ENCODE measurements around the gene ARL5B.

Gene ARL5B

DNA sequence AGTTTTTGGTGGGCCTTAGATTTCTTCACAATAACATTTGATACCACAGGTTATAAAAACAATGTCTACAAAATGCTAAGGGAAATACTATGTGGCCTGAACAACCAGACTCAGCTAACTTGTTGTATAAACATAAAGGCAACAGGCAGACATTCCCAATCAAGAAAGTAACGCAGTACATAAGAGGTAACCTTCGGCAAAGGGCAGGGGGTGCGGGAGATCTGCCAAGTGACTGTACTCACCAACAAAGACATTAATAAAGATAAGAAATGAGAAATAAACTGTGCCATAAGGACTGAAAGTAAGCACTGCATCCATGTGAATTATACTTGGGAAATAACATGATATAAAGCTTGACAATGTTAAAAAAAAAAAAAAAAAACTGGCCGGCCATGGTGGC is 23.2 kb upstream of the ARL5B start:
- TF ChIP-seq, protein P1, sequence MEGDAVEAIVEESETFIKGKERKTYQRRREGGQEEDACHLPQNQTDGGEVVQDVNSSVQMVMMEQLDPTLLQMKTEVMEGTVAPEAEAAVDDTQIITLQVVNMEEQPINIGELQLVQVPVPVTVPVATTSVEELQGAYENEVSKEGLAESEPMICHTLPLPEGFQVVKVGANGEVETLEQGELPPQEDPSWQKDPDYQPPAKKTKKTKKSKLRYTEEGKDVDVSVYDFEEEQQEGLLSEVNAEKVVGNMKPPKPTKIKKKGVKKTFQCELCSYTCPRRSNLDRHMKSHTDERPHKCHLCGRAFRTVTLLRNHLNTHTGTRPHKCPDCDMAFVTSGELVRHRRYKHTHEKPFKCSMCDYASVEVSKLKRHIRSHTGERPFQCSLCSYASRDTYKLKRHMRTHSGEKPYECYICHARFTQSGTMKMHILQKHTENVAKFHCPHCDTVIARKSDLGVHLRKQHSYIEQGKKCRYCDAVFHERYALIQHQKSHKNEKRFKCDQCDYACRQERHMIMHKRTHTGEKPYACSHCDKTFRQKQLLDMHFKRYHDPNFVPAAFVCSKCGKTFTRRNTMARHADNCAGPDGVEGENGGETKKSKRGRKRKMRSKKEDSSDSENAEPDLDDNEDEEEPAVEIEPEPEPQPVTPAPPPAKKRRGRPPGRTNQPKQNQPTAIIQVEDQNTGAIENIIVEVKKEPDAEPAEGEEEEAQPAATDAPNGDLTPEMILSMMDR (IDR thresholded peaks at IDR 0.05) = no peak

DNA sequence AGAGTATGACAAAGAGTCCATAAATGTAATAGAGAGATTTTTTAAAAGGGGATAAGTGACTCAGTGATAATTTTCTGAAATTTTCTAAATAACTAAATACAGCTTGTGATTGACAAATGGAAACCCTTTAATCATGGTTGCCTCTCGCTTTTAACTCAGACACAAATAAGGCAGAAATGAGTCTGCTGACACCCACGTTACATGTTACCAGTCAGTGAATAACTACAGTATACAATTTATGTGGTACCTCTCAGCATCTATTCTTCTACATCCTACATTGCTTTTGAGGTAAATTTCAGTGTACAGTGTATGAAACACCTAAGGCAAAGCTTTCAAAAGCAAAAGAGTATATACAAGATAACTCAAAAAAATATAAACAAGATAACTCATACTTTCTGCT is 12.1 kb upstream of the ARL5B start:
- TF ChIP-seq, protein P1 (IDR thresholded peaks at IDR 0.05) = no peak

GRCh38 chr10:18647945-18648344 is 11.3 kb upstream of the ARL5B start:
- TF ChIP-seq, protein P1 (IDR thresholded peaks at IDR 0.05) = no peak

DNA sequence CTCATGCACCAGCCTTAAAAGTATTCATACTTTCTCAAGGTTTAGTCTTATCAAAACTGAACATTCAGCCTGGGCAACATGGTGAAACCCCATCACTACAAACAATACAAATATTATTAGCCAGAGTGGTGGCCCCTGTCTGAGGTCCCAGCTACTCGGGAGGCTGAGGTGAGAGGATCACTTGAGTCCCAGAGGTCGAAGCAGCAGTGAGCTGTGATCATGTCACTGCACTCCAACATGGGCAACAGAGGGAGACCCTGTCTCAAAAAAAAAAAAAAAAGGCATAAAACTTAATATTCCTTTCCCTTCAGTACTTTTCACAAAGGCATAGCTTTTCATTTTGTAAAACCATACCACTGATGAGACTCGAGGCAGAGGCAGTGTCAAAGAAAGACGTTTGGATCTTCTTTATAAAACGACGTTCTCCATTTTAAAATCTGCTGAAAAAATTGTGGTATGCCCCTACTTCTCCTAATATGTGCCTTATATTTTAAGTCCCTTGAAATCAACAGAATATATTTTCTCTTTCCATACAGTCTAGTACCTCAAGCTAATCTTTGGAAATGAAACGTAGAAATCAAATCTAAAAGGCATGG is 9.8 kb upstream of the ARL5B start:
- TF ChIP-seq, protein P1 (IDR thresholded peaks at IDR 0.05) = no peak

DNA sequence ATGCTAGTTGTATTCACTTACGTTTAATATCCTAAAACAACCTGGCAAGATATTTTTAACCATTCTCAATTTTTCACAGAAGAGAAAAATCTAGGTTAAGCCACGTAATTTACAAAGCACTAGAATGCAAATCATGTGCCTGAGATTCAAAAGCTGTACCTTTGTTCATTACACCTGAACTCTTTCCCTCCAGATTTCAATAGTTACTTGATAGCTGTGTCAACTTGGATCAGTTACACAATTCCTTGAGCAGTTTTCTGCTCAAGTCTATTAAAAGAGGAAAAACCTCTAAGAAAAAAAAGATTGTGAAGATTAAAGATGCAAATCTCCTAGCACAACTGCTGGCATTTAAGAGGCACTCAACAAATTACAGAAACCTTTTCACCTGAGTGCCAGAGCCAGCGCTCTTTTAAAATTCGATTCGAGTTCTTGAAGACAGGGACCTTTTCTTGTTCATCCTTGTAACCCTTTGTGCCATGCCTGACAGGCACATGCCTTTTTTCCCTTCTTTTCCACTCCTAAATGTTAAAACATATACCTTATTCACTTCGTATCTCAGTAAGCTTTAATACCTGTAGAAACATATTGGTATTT is 8.7 kb upstream of the ARL5B start:
- TF ChIP-seq, protein P1 (IDR thresholded peaks at IDR 0.05) = no peak

GRCh38 chr10:18651324-18652007 is 7.8 kb upstream of the ARL5B start, which contains the start of gene NSUN6:
Gene NSUN6 (minus strand): TSS chr10:18651587. CDS start chr10:18651203, 384 bp downstream.
- TF ChIP-seq, protein P1 (IDR thresholded peaks at IDR 0.05) = no peak

DNA sequence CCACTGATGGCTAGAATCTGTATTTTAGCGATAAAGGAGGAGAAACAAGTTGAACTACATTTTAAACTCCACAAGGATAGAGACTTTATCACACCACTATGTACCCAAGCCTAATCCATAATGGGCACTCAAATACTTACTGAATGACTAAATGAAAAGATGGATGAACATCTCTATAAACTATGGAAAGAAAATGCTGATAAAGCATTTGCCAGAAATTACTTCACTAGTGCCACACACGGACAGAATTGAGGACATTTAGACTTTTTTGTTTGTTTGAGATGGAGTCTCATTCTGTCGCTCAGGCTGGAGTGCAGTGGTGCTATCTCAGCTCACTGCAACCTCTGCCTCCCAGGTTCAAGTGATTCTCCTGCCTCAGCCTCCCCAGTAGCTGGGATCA is 6.1 kb upstream of the ARL5B start:
- TF ChIP-seq, protein P1 (IDR thresholded peaks at IDR 0.05) = no peak

Measured in LNCAP (cell line).